Bronchial epithelial cell (primary cell): ENCODE data around the gene SLC2A8. TPM values are rescaled to one million over a fixed set of nuclear protein-coding genes. Genes with fewer than 3 reads are reported as not detected.

Experiments
- DNase-seq: peaks from one replicate; pipeline ENCODE4 v3.0.0-alpha.2; 2010; ENCODE audit warnings: low read depth
- FAIRE-seq: peaks from 2 replicates; lab custom pipeline; 2011; peaks lifted over from hg19 to GRCh38; lab: Jason Lieb, UNC
- H3K27me3 ChIP-seq: 2 replicates; pipeline ENCODE4 v1.5.1; 2011; ENCODE audit warnings: low read length; ENCODE audit not compliant: control insufficient read depth, insufficient read depth
- H3K36me3 ChIP-seq: 2 replicates; pipeline ENCODE4 v1.5.1; 2011; ENCODE audit warnings: low read length; ENCODE audit not compliant: control insufficient read depth, insufficient read depth
- H3K4me3 ChIP-seq: 2 replicates; pipeline ENCODE4 v1.5.1; 2011; ENCODE audit warnings: mild to moderate bottlenecking, low read depth, low read length, control low read depth
- total RNA-seq: library from RNA; depleted of rRNA; stranded (reverse); fragments of >200 nt; gene quantifications from 2 replicates; pipeline ENCODE4 v1.2.1, GENCODE V29; 2014
- TF ChIP-seq, protein P1 (sequence below): IDR thresholded peaks from 2 replicates; pipeline ENCODE4 v1.5.1; 2011; ENCODE audit warnings: mild to moderate bottlenecking, moderate library complexity, low read length, control low read depth, inconsistent platforms; ENCODE audit not compliant: insufficient read depth, severe bottlenecking

SLC2A8 gene
- total RNA-seq, 1 donor from 2014 or later: 4.5 TPM

DNA sequence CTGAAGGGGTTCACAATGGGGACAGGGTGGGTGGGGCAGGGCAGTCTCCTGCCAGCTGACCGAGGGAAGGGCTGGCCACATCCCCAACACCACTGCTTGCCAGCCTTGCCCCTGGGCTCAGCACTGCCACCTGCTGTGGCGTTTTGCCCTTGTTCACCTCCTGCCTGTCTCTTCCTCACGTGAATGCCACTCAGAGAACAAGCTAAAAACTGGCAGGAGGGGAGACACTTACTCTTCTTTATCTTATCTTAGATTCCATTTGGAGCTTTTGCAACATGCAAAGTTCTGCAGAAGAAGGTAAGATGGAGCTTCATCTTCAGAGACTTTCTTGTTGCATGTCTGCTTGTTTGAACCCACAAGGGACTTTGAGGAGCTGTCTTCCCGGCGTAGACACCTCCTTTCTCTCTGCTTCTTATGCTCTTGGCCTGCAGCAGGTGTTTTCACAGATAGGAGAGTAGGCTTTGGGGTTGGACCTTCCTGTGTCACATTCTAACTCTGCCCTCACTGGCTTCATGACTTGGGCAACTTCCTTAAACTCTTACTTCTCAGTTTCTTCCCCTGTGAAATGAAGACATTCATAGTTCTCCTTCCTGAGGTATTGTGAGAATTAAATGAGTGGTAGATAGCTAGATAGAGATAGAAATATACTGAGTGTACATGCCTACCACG, 58.5 kb downstream of the SLC2A8 start:
- TF ChIP-seq, protein P1, sequence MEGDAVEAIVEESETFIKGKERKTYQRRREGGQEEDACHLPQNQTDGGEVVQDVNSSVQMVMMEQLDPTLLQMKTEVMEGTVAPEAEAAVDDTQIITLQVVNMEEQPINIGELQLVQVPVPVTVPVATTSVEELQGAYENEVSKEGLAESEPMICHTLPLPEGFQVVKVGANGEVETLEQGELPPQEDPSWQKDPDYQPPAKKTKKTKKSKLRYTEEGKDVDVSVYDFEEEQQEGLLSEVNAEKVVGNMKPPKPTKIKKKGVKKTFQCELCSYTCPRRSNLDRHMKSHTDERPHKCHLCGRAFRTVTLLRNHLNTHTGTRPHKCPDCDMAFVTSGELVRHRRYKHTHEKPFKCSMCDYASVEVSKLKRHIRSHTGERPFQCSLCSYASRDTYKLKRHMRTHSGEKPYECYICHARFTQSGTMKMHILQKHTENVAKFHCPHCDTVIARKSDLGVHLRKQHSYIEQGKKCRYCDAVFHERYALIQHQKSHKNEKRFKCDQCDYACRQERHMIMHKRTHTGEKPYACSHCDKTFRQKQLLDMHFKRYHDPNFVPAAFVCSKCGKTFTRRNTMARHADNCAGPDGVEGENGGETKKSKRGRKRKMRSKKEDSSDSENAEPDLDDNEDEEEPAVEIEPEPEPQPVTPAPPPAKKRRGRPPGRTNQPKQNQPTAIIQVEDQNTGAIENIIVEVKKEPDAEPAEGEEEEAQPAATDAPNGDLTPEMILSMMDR: peak; percentile 77
- H3K27me3 ChIP-seq: no peaks in the 10 kb centered on the region
- DNase-seq (no peak), FAIRE-seq (no peak)
- no peak overlapping the region for H3K4me3 ChIP-seq
- H3K36me3 ChIP-seq: peaks cover 27% of the 10 kb centered on the region

DNA sequence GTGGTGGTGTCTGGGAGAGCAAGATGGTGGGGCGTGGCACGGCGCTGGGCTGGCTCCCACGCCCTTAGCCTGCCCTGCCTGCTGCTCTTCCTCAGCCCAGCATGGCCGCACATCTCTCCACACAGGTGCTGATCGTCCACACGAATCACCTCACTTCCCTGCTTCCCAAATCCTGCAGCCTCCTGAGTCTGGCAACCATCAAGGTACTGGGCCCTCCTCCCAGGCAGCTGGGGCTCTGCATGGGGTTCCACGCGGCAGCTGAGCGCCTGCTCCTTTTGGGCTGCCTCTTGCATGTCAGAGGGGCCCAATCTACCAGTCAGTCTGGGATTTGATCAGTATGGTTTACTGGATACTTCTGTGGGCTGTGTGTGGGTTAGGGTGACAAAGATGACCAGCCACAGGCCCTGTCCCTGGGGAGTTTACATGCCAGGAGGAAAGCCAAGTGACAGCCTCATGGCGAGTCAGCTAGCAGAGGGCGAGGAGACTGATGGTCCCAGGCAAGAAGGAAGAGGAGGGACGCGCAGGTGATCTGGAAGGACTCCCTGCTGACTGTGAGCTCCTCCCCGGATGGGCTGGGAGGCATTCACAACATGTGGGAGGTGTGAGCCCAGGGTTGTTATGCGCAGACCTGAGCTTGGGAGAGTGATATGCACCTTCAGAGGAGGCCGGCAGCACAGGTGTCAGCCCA, 60.4 kb downstream of the SLC2A8 start:
- DNase-seq: no peak
- FAIRE-seq: no peak
- Histone ChIP-seq H3K36me3 (peaks cover 39% of the 10 kb centered on the region), H3K4me3 (no peak overlapping the region), H3K27me3 (no peaks in the 10 kb centered on the region)
- TF ChIP-seq, protein P1: no peak

Other genes starting within 250 kb of the SLC2A8 start
- 2.4 and 5.4 TPM in 2 replicates for gene GARNL3, start 132.4 kb upstream of the SLC2A8 start, total RNA-seq
- 12.8 and 14.0 TPM in 2 replicates for gene ZNF79, start 27.2 kb downstream of the SLC2A8 start, total RNA-seq
- gene RPL12, start 54.2 kb downstream of the SLC2A8 start, total RNA-seq: 2,552 and 3,707 TPM in 2 replicates
- 5.3 and 10.9 TPM in 2 replicates for gene LRSAM1, start 54.3 kb downstream of the SLC2A8 start, total RNA-seq
- gene STXBP1, start 215.1 kb downstream of the SLC2A8 start, total RNA-seq: 7.9 and 17.1 TPM in 2 replicates